ENCODE results near the gene EEF1A1.
A peak's percentile ranks its signal among the peaks of the same experiment; 100 is the strongest.
"Not testable (repeated sequence)": the region's sequence is repeated elsewhere in the genome, so short reads cannot be mapped to it uniquely, and the experiment has no call there.

Gene EEF1A1

GRCh38 chr6:73520688-73521350 is at the start of gene EEF1A1:
Gene EEF1A1 (minus strand): TSS chr6:73521032. CDS start chr6:73520026, 1,006 bp downstream.
- peak; percentile 98 for DNase-seq

- no peak for DNase-seq
Observed at GRCh38 chr6:73569121-73569520, 48.3 kb upstream of the EEF1A1 start.

- DNase-seq, result no peak
Observed at GRCh38 chr6:73566954-73567591, 46.2 kb upstream of the EEF1A1 start.

GRCh38 chr6:73566486-73566871 is 45.6 kb upstream of the EEF1A1 start:
- not testable (repeated sequence) for DNase-seq

- no peak for DNase-seq
Observed at GRCh38 chr6:73565767-73566485, 45.1 kb upstream of the EEF1A1 start.

- DNase-seq, result no peak
Observed at GRCh38 chr6:73564578-73565345, 43.9 kb upstream of the EEF1A1 start.

- no peak for DNase-seq
Observed at GRCh38 chr6:73562558-73562957, 41.7 kb upstream of the EEF1A1 start.

GRCh38 chr6:73560853-73561407 is 40.1 kb upstream of the EEF1A1 start:
- DNase-seq, result no peak

- no peak for DNase-seq
Observed at GRCh38 chr6:73560182-73560732, 39.4 kb upstream of the EEF1A1 start.

GRCh38 chr6:73559399-73559794 is 38.6 kb upstream of the EEF1A1 start:
- DNase-seq, result not testable (repeated sequence)

GRCh38 chr6:73558624-73559398 is 38.0 kb upstream of the EEF1A1 start:
- DNase-seq, result no peak

GRCh38 chr6:73556836-73557235 is 36.0 kb upstream of the EEF1A1 start:
- no peak for DNase-seq

- DNase-seq, result not testable (repeated sequence)
Observed at GRCh38 chr6:73555380-73555949, 34.6 kb upstream of the EEF1A1 start.

GRCh38 chr6:73551115-73551514 is 30.3 kb upstream of the EEF1A1 start:
- DNase-seq, result not testable (repeated sequence)

GRCh38 chr6:73548458-73549446 is 27.9 kb upstream of the EEF1A1 start:
- no peak for DNase-seq

GRCh38 chr6:73547036-73547435 is 26.2 kb upstream of the EEF1A1 start:
- no peak for DNase-seq

- DNase-seq, result no peak
Observed at GRCh38 chr6:73542891-73543290, 22.1 kb upstream of the EEF1A1 start.

- DNase-seq, result not testable (repeated sequence)
Observed at GRCh38 chr6:73542481-73542880, 21.6 kb upstream of the EEF1A1 start.

- no peak for DNase-seq
Observed at GRCh38 chr6:73538116-73538779, 17.4 kb upstream of the EEF1A1 start.

GRCh38 chr6:73537677-73538076 is 16.8 kb upstream of the EEF1A1 start:
- DNase-seq, result no peak
